Measurements from ENCODE around the gene RBM38.

The RBM38 gene

DNA sequence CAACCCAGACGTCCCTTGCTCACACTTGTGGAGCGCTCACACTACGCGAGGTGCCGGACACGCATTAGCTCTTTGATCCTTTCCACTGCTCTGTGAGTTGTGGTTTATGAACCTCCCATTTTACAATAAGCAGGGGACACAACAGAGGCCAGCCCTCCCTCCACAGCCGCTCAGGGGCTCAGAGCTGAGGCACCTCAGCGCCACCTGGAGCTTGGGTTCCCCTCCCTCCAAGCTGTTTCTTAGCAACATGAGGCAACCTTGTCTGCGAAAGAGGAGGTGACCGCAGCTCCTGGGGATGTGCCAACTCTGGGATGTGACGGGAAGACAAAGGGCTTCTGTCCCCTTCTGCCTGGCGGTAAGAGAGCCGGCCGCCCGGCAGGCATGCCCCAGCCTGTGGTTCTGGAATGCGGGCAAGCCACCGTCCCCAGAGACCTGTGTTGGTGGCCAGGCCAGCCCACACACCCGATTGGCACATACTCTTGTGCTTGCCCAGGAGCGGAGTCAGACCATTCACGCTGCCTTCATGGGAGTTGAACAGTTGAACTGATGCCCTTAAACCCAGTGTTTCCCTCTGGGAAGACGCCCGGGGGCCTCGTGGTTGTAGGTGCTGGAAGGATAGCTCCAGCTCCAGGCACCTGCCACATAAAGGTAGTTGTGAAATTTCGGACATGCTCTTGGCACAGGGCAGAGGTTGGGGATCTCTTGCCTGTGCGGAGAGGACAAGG is 44.5 kb downstream of the RBM38 start:
- peak; percentile 46 for DNase-seq (ENCODE audit: low spot score)

DNA sequence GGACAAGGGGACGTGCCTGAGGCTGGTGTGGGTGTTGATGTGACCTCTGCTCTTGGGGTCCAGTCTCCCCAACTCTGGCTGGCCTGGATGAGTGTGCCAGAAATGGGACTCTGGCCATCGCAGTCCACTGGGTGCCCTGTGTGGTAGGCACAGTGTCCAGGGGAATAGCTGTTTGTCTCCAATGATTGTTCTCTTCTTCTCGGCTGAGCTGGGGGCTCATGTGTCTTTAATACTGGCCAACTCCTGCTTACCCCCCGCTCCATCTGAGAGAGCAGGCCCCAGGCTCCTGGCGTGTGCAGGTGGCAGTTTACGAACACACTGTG is 45.0 kb downstream of the RBM38 start:
- no peak for DNase-seq (ENCODE audit: low spot score)

DNA sequence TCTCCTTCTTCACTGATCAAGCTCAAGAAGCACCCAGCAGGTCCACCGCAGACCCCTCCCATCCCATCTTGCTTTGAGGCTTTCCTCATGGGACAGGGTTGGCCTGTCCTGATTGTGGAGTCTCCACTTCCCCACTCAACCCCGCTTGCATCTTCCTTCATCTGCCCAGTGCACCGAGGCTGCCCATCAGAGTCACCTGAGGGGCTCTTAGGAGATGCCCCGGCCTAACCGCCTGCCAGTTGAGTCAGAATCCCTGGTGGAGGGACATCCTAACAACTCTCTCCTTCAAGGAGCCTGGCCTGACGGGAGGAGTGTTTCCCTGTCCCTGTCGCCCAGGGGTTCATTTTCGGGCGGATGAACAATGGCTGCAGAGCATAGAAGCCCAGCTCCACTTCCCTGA is 46.1 kb downstream of the RBM38 start:
- DNase-seq (ENCODE audit: low spot score): no peak

- DNase-seq (ENCODE audit: low spot score): no peak
Measured at GRCh38 chr20:57437672-57438330, 46.6 kb downstream of the RBM38 start.

- DNase-seq (ENCODE audit: low spot score): no peak
Measured at GRCh38 chr20:57438552-57438951, 47.4 kb downstream of the RBM38 start.

DNA sequence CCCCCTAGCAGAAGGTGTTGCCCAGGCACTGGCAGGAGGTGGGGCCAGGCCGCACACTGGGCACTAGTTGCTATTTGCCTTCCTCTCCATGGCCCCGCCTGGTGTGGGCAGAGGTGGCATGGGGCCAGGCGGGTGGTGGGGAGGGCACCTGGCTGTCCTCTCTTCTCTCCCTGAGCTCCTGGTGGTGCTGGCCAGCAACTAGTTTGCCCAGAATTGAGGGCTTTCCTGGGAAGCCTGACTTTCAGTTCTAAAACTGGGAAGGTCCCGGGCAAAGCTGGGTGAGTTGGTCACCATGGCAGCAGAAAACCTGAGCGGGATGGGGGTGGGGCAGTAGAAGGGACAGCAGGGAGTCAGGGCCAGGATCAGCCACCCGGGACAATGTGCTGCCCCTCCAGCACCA is 48.2 kb downstream of the RBM38 start:
- no peak for DNase-seq (ENCODE audit: low spot score)

DNA sequence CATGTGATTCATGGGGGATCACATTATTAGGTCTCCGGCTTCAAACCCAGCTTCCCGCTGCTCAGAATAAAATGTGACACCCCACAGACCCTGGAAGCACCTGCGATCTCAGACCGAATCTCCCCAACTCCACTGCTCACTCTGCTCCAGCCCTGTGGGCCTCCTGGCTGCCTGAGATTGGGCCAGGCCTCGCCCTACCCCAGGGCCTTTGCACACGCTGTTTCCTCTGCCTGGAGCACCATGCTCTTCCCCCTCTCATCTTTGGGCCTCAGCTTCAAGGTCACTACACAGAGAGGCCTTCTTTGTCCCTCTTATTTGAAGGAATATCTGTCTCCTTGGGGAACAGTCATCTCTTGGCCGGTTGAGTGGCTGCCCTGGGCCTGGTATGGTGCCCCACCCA is 48.8 kb downstream of the RBM38 start:
- no peak for DNase-seq (ENCODE audit: low spot score)

- no peak for DNase-seq (ENCODE audit: low spot score)
Measured at GRCh38 chr20:57440678-57441509, 49.7 kb downstream of the RBM38 start.

DNA sequence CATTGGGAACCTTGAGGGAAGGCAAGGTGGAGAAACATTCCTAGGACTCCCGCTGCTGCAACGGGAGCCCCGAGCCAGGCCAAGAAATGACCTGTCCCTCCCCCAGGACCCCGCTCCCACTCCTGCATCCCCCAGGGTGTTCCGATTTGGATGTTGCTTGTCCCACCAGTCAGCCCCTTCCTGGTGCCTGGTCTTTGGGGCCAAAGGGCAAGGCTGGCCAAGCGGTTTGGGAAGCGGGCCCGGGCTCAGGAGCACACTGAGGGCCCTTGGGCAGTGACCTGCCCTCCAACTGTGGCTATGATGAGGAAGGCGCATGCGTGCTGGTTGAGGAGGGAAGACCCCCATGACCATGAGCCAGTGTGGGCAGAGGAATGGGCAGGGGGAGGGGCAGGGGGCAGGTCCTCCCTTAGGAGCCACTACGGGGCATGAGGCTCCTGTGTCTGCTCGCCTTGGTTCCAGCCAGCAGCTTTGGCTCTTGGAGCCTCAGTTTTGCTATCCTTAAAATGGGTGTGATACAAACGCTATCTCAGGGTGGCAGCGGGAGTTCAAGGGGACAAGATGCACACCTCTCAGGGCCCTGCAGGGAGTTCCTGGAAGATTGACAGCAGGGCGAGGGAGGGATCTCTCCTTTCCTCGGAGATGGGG is 50.4 kb downstream of the RBM38 start:
- no peak for DNase-seq (ENCODE audit: low spot score)

- DNase-seq (ENCODE audit: low spot score): no peak
Measured at GRCh38 chr20:57442158-57442887, 51.1 kb downstream of the RBM38 start.

DNA sequence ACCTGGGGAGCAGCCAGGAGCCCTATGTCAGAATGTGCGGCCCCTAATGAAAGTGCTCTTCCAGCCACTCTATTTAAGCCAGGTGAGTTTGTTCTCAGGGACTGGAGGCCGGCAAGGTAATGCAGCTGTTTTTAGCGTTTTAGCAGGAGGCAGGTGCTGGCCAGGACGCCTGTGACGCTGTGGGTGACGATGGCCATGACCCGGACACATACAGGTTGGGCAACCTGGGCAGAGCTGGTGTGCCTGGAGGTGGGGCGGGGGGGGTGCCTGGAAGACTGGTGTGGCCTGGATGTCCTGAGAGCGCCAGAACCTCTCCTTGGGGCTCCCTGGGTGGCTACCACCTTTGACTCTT is 51.7 kb downstream of the RBM38 start:
- DNase-seq (ENCODE audit: low spot score): no peak

- no peak for DNase-seq (ENCODE audit: low spot score)
Measured at GRCh38 chr20:57443349-57444265, 52.4 kb downstream of the RBM38 start.

- DNase-seq (ENCODE audit: low spot score): no peak
Measured at GRCh38 chr20:57444394-57445048, 53.3 kb downstream of the RBM38 start.

GRCh38 chr20:57445298-57445697 is 54.1 kb downstream of the RBM38 start:
- no peak for DNase-seq (ENCODE audit: low spot score)

DNA sequence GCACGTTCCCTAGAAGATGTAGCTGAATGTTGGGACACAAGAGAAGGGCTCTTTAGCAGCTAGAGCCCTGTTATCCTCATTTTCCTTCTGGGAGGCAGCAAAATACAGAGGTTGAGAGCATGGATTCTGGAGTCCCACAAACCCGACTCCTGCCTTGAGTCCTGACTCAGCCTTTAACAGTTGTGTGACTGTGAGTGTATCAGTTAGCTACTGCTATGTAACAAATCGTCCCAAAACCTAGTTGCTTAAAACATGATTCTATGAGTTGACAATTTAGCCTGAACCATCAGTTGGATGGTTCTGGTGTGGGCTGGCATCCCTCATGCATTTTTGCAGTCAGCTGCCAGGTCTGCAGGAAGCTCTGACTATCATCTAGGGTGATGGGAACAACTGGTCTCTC is 54.6 kb downstream of the RBM38 start:
- DNase-seq (ENCODE audit: low spot score): no peak

- DNase-seq (ENCODE audit: low spot score): no peak
Measured at GRCh38 chr20:57448764-57449354, 57.7 kb downstream of the RBM38 start.

DNA sequence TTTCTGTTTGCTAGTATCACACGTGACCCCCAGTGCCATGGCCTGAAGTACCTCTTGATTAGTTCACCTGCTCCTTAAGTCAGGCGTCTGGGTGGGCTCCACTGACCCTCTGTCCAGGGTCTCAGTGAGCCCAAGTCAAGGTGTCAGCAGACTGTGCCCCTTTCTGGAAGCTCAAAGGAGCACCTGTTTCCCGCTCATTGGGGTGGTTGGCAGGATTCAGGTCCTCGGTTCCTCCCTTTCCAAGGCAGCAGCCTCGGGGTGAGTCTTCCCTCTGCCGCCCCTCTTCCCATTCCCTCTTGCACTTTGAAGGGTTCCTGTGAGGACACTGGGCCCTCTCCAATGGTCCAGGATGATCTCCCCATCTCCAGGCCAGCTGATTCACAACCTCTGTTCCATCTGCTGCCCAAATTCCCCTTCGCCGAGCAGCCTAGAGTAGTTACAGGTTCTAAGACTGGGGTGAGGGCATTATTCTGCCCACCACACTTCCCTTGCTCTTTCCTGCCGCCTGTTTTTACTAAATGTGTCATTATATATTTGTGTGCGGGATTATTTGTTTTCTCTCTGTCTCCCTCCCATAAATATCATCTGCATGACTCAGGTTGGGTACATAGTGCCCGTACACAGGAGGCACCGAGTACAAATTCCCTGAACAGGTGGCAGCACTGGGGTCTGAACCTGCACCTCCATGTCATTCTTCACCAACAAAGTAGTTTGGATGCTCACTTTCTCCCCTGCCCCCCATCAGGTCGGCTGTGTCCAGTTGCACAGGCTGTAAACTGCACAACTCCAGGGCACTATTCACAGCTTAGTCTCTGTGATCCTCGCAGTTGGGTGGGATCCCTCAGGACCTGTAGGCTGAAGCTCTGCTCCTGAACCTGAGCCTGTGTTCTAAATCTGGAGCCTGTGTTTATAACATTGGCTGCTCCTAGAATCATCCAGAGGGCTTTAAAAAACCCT is 58.5 kb downstream of the RBM38 start:
- no peak for DNase-seq (ENCODE audit: low spot score)

GRCh38 chr20:57450419-57450818 is 59.2 kb downstream of the RBM38 start:
- DNase-seq (ENCODE audit: low spot score): no peak

- no peak for DNase-seq (ENCODE audit: low spot score)
Measured at GRCh38 chr20:57450931-57451330, 59.7 kb downstream of the RBM38 start.

Measured in hematopoietic multipotent progenitor cell treated with erythropoietin and hydrocortisone succinate and interleukin-3 and kit ligand, for 17 days (in vitro differentiated cells).